ENCODE results near the gene ALDH1A3. TPM values are rescaled to one million over a fixed set of nuclear protein-coding genes. Genes with fewer than 3 reads are reported as not detected.

Gene ALDH1A3
- total RNA-seq, 1 donor from 2014 or later = 79.9 TPM

GRCh38 chr15:100881573-100882336 is 2.1 kb downstream of the ALDH1A3 start:
- TF ChIP-seq CTCF (conservative IDR thresholded peaks at IDR 0.05; ENCODE audit: low read depth, low read length) = no peak
- DNase-seq (ENCODE audit: low read depth) = no peak
- H3K4me3 ChIP-seq (ENCODE audit: low read depth, low read length) = no peak overlapping the region

- no peak for DNase-seq (ENCODE audit: low read depth)
- H3K4me3 ChIP-seq (ENCODE audit: low read depth, low read length) = no peak overlapping the region
- TF ChIP-seq CTCF (conservative IDR thresholded peaks at IDR 0.05; ENCODE audit: low read depth, low read length) = no peak
Observed at GRCh38 chr15:100885116-100885515, 5.5 kb downstream of the ALDH1A3 start.

GRCh38 chr15:100885811-100886210 is 6.2 kb downstream of the ALDH1A3 start:
- no peak overlapping the region for H3K4me3 ChIP-seq (ENCODE audit: low read depth, low read length)
- DNase-seq (ENCODE audit: low read depth) = no peak
- TF ChIP-seq CTCF (conservative IDR thresholded peaks at IDR 0.05; ENCODE audit: low read depth, low read length) = no peak

GRCh38 chr15:100887211-100887913 is 7.7 kb downstream of the ALDH1A3 start:
- DNase-seq (ENCODE audit: low read depth) = no peak
- H3K4me3 ChIP-seq (ENCODE audit: low read depth, low read length) = no peak overlapping the region
- TF ChIP-seq CTCF (conservative IDR thresholded peaks at IDR 0.05; ENCODE audit: low read depth, low read length) = no peak

- peak overlapping the region; percentile 24 for H3K4me3 ChIP-seq (ENCODE audit: low read depth, low read length)
- TF ChIP-seq CTCF (conservative IDR thresholded peaks at IDR 0.05; ENCODE audit: low read depth, low read length) = no peak
- DNase-seq (ENCODE audit: low read depth) = no peak
Observed at GRCh38 chr15:100889385-100890050, 9.9 kb downstream of the ALDH1A3 start.

- H3K4me3 ChIP-seq (ENCODE audit: low read depth, low read length) = no peak overlapping the region
- no peak for DNase-seq (ENCODE audit: low read depth)
- no peak for TF ChIP-seq CTCF (conservative IDR thresholded peaks at IDR 0.05; ENCODE audit: low read depth, low read length)
Observed at GRCh38 chr15:100890051-100890720, 10.6 kb downstream of the ALDH1A3 start.
